IPS-NIHi11 (cell line): ENCODE results near the gene C1orf226.
"Not testable (repeated sequence)": the region's sequence is repeated elsewhere in the genome, so short reads cannot be mapped to it uniquely, and the experiment has no call there.

Experiments
- DNase-seq: peaks from one replicate; pipeline ENCODE4 v3.0.0; 2012; ENCODE audit warnings: mixed read lengths, low spot score

C1orf226 gene

GRCh38 chr1:162381383-162381782 is at the start of gene C1orf226:
C1orf226 (plus strand) TSS chr1:162381728; CDS start chr1:162381902, 174 bp downstream.
- no peak for DNase-seq

GRCh38 chr1:162333991-162334390 is 47.5 kb upstream of the C1orf226 start:
- no peak for DNase-seq

- no peak for DNase-seq
Measured at GRCh38 chr1:162335126-162335525, 46.4 kb upstream of the C1orf226 start.

- DNase-seq, result no peak
Measured at GRCh38 chr1:162336621-162337285, 44.8 kb upstream of the C1orf226 start.

- no peak for DNase-seq
Measured at GRCh38 chr1:162342452-162342983, 39.0 kb upstream of the C1orf226 start.

GRCh38 chr1:162343470-162343869 is 38.1 kb upstream of the C1orf226 start:
- DNase-seq, result no peak

GRCh38 chr1:162347281-162347680 is 34.2 kb upstream of the C1orf226 start:
- no peak for DNase-seq

- DNase-seq, result no peak
Measured at GRCh38 chr1:162349635-162350330, 31.7 kb upstream of the C1orf226 start.

GRCh38 chr1:162351246-162351842 is 30.2 kb upstream of the C1orf226 start:
- no peak for DNase-seq

- DNase-seq, result not testable (repeated sequence)
Measured at GRCh38 chr1:162351874-162352273, 29.7 kb upstream of the C1orf226 start.

GRCh38 chr1:162353078-162353477 is 28.4 kb upstream of the C1orf226 start:
- DNase-seq, result no peak

GRCh38 chr1:162353702-162354101 is 27.8 kb upstream of the C1orf226 start:
- peak; percentile 31 for DNase-seq

- peak; percentile 73 for DNase-seq
Measured at GRCh38 chr1:162357681-162358266, 23.8 kb upstream of the C1orf226 start.

- DNase-seq, result no peak
Measured at GRCh38 chr1:162358928-162359327, 22.6 kb upstream of the C1orf226 start.

- DNase-seq, result no peak
Measured at GRCh38 chr1:162359523-162360236, 21.8 kb upstream of the C1orf226 start.

- DNase-seq, result no peak
Measured at GRCh38 chr1:162360237-162360873, 21.2 kb upstream of the C1orf226 start.

- DNase-seq, result no peak
Measured at GRCh38 chr1:162360874-162361260, 20.7 kb upstream of the C1orf226 start.

GRCh38 chr1:162361349-162361748 is 20.2 kb upstream of the C1orf226 start:
- DNase-seq, result no peak

GRCh38 chr1:162363823-162364222 is 17.7 kb upstream of the C1orf226 start:
- no peak for DNase-seq

GRCh38 chr1:162364498-162364897 is 17.0 kb upstream of the C1orf226 start:
- no peak for DNase-seq

GRCh38 chr1:162365284-162366020 is 16.1 kb upstream of the C1orf226 start:
- no peak for DNase-seq
